ENCODE data around the gene TNFRSF6B.
"Not testable (repeated sequence)": the region's sequence is repeated elsewhere in the genome, so short reads cannot be mapped to it uniquely, and the experiment has no call there.

The TNFRSF6B gene
- 0 reads per million in 3 experiments for total RNA-seq

- no peak for DNase-seq
These were observed at the start of gene TNFRSF6B for GRCh38 chr20:63696628-63697356. Gene TNFRSF6B, plus strand, starts transcription at chr20:63696652. Its CDS starts 116 bp downstream, at chr20:63696768.

DNA sequence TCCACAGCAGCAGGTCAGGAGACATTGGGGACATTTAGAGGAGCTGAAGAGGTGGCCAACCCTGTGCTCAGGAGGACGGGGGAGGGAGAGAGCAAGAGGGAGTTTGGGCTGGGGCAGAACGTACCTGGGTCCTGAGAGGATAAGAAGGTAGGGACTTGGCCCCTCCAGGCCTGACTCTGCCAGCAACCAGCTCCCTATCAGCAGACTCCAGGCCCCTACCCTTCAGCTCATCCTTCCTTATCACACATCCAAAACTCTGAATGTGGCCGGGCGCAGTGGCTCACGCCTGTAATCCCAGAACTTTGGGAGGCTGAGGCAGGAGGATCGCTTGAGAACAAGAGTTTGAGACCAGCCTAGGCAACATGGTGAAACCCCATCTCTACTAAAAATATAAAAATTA, 48.3 kb upstream of the TNFRSF6B start:
- no peak for DNase-seq

GRCh38 chr20:63648895-63649589, 47.4 kb upstream of the TNFRSF6B start:
- DNase-seq, result no peak

- DNase-seq, result not testable (repeated sequence)
These were observed 46.0 kb upstream of the TNFRSF6B start for GRCh38 chr20:63650486-63650885.

- DNase-seq, result no peak
These were observed 44.6 kb upstream of the TNFRSF6B start for GRCh38 chr20:63651942-63652191.

DNA sequence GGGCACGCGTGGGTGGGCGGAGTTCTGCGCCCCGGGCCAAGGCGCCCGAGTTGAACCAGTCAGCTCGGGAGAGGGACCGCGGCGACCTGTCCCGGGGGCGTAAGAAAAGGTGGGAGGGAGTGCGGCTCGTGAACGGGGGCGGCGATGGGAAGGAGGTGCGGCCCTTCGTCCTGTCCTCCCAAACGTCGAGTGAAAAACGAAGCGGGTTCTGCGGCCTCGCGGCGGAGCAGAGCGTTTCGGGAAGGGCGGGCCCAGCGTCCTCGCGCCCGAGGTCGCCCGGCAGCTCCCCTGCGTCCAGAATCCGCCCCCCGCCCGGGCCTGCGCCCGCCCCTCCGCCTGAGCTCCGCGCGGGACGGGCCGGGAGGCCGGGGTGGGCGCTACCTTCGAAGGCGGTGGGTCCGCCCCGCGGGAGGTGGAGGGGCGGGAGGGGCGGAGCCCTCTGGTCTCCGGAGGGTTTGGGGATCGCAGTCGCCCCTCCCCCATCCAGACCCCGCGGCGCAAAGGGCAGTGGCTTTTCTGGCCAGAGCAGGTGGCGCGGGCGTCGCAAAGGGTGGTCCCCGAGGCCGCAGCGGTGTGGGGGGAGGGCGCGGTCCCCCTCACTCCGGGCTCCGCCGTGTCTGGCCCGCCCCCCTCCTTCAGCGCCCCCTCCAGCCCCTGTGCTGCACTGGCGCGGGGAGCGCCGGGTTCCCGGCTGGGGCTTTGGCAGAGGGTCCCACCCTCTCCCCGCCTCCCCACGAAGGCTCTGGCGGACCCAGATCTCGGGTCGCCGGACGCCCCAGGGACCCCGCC, 44.1 kb upstream of the TNFRSF6B start:
- DNase-seq, result peak; percentile 35

- DNase-seq, result peak; percentile 62
These were observed 43.1 kb upstream of the TNFRSF6B start, which contains the start of gene STMN3 for GRCh38 chr20:63653041-63653973. Gene STMN3, minus strand, starts transcription at chr20:63653424. Its CDS starts 79 bp downstream, at chr20:63653345.

DNA sequence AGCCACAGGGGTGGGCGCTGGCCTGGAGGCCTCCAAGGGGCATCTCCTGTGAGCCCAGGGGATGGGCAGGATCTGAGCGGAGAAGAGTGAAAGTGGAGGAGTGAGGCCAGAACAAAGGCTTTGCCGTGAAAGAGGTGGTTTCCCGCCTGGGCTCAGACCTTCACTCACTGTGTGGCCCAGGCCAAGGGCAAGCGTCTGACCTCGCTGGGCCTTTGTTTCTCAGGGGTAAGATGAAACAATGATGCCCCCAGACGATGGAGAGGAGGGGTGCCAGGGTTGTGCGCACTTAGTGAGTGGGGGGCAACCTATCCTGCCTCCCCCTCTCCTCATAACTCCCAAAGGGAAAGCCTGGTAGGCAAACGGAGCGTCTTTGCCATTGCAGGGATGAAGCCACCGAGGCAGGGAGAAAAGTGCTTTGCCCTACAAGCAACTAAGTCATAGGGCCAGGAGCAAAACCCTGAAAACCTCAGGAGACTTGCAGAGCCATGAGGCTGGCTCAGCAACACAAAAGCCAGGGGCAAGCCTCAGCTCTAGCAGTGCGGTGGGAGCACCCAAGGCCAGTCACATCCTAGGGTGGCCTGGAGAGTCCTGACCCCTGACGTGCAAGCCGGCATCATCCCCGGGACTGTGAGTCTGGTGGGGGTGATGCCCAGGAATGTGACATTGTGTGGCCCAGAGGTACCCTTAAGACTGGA, 42.3 kb upstream of the TNFRSF6B start:
- no peak for DNase-seq

- DNase-seq, result no peak
These were observed 41.2 kb upstream of the TNFRSF6B start for GRCh38 chr20:63655249-63655648.

DNA sequence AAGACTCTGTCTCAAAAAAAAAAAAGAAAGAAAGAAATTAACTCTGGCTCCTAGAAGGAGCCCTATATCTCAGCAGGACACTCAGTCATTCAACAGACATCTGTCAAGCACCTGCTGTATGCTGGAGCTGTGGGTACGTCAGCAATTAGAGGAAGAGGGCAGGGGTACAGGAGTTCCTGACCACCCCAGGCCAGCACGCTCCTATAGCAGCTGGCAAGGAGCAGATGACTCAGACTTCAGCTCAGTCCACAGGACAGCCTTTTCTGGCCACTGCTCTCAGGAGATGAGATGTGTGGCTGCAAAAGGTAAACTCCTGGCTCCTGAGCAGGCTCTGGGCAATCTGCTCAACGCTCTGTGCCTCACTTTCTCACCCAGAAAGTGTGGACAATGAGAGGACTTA, 40.0 kb upstream of the TNFRSF6B start:
- no peak for DNase-seq

DNA sequence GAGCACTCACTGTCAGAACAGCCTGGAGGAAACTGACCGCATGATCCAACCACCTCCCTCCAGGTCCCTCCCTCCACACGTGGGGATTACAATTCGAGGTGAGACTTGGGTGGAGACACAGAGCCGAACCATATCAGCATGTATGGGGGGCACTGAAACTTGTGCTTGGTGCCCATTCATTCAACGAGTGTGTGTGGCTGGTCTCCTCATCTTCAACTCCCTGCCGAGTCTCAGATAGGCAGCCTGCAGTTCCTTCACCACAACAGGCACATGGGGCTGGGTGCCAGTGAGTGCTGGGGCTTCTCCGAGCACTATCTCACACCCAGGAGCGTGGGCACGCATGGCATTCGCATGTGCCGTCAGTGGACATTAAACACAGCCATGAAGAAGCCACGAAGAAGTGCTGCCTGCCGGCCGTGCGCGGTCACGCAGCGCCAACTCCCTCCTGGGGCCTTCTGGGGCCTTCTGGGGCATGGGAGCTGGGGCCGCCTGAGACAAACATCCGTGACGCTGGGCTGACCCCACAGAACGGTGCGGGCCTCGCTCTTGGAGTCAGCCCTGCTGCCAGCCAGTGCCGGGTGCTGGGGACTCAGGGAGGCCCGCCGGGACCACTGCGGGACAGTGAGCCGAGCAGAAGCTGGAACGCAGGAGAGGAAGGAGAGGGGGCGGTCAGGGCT, 39.1 kb upstream of the TNFRSF6B start:
- no peak for DNase-seq

DNA sequence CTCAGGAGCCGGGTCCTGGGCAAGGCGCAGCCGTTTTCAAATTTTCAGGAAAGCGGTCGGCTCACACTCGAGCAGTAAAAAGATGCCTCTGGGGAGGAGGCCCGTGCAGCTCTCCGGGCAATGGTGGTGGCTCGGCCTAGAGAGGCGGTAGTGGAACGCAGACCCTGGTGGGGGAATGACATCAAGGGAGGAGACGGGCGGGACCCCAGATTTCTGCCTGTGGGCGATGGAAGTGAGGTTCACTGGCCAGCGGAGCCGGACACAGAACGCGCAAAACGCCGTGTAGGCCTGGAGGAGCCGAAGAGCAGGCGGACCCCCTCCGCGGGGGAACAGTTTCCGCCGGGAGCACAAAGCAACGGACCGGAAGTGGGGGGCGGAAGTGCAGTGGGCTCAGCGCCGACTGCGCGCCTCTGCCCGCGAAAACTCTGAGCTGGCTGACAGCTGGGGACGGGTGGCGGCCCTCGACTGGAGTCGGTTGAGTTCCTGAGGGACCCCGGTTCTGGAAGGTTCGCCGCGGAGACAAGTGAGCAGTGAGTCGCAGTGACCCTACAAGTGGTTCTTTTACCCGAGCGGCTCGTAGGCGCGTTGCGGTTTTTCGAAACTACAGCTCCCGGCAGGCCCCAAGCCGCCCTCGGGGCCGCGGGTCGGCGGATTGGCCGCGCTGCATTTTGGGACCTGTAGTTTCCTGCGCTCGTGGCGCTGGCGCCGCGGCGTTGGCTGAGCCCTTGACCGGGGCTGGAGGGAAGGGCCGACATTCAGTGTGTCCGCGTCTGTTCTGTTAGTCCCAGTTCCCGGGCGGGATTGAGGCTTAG, 38.3 kb upstream of the TNFRSF6B start, which contains the start of gene RTEL1:
Gene RTEL1 (plus strand): TSS at position 376 of the 812 bp plus-strand sequence. CDS start 1,091 bp downstream, outside the sequence.
- DNase-seq, result peak; percentile 83

DNA sequence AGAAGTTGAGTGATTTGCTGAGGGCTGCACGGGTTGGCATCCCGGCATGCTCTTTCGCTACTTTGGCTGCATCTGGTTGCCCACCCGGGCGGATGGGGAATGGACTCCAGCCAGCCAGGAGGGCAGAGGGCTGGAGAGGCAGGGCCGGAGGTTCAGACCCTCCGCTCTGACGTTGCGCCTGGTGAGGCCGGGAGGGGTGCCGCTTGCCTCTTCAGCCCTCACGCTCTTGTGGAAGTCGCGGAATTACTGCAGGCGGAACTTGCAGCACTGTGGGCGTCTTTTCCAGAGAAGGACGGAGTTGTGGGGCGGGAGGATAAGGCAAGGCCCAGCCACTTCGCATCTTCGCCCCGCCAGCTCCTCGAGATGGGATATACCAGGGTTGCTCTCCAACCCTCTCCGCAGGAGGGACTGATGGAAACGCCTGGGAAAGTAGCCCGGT, 37.7 kb upstream of the TNFRSF6B start:
- no peak for DNase-seq

- no peak for DNase-seq
These were observed 37.1 kb upstream of the TNFRSF6B start for GRCh38 chr20:63659370-63659769.

DNA sequence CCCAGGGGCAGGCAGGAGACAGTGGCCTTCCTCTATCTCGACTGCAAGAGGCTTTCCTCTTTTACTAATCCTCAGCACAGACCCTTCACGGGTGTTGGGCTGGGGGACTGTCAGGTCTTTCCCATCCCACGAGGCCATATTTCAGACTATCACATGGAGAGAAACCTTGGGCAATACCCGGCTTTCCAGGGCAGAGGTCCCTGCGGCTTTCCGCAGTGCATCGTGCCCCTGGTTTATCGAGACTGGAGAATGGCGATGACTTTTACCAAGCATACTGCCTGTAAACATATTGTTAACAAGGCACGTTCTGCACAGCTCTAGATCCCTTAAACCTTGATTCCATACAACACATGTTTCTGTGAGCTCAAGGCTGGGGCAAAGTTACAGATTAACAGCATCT, 36.3 kb upstream of the TNFRSF6B start:
- DNase-seq, result not testable (repeated sequence)

DNA sequence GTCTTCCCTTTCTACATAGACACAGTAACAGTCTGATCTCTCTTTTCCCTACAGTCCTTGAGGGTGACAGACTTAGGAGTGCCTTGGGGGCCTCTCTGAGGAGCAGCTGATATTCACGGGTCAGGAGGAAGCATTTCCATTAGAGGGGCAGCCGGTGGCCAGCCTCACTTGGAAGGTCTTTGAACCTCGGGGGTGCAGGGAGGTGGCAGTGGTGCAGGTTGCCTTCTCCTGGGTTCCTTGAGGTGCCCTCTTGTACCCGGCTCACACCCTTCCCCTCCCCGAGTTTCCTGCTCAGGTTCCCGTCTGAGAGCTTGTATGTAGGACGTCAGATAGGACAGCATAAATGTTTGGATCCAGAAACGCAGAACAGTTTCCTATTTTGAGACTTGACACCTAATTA, 35.8 kb upstream of the TNFRSF6B start:
- DNase-seq, result no peak

- no peak for DNase-seq
These were observed 35.3 kb upstream of the TNFRSF6B start for GRCh38 chr20:63661108-63661507.

- no peak for DNase-seq
These were observed 34.3 kb upstream of the TNFRSF6B start for GRCh38 chr20:63661959-63662812.

GRCh38 chr20:63662813-63663189, 33.7 kb upstream of the TNFRSF6B start:
- DNase-seq, result no peak

Data from central memory CD4-positive, alpha-beta T cell (primary cell).